ENCODE measurements around the gene CYP26B1. TPM values are rescaled to one million over a fixed set of nuclear protein-coding genes. Genes with fewer than 3 reads are reported as not detected.

The CYP26B1 gene
- total RNA-seq, 3 donors from 2014 or later = 0.16 TPM; not detected in 2

DNA sequence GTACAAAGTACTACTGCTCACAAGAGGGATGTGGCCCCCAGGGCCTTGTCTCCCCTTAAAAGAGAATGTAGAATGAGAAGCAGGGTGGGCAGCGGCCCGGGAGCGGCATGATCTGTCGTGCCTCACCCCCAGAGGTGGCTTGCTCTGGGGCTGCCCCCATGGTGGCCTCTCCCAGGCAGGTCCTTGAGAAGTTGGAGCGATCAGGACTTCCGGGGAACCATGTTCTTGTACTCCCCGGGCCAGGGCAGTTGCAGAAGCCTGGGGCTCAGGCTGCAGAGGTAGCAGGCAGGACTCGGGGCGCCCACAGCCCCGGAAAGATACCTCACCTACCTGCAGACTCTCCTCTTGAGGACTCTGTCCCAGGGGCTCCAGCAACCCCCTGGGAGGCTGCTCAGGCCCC is 62.6 kb downstream of the CYP26B1 start:
- ATAC-seq (no peak), DNase-seq (no peak)
- no peaks in the 10 kb centered on the region for H3K27me3 Mint-ChIP-seq (ENCODE audit: low read depth)
- H3K4me3 Mint-ChIP-seq = no peak overlapping the region
- no peaks in the 10 kb centered on the region for H3K4me1 Mint-ChIP-seq (ENCODE audit: low read depth)
- no peaks in the 10 kb centered on the region for H3K9me3 Mint-ChIP-seq
- no peaks in the 10 kb centered on the region for H3K36me3 Mint-ChIP-seq (ENCODE audit: insufficient read depth)

- DNase-seq (no peak), ATAC-seq (no peak)
- Mint-ChIP-seq H3K4me1 (ENCODE audit: low read depth) (no peaks in the 10 kb centered on the region), H3K4me3 (no peak overlapping the region), H3K36me3 (ENCODE audit: insufficient read depth) (no peaks in the 10 kb centered on the region), H3K27me3 (ENCODE audit: low read depth) (no peaks in the 10 kb centered on the region), H3K9me3 (no peaks in the 10 kb centered on the region)
Measured at GRCh38 chr2:72084584-72084976, 63.1 kb downstream of the CYP26B1 start.

DNA sequence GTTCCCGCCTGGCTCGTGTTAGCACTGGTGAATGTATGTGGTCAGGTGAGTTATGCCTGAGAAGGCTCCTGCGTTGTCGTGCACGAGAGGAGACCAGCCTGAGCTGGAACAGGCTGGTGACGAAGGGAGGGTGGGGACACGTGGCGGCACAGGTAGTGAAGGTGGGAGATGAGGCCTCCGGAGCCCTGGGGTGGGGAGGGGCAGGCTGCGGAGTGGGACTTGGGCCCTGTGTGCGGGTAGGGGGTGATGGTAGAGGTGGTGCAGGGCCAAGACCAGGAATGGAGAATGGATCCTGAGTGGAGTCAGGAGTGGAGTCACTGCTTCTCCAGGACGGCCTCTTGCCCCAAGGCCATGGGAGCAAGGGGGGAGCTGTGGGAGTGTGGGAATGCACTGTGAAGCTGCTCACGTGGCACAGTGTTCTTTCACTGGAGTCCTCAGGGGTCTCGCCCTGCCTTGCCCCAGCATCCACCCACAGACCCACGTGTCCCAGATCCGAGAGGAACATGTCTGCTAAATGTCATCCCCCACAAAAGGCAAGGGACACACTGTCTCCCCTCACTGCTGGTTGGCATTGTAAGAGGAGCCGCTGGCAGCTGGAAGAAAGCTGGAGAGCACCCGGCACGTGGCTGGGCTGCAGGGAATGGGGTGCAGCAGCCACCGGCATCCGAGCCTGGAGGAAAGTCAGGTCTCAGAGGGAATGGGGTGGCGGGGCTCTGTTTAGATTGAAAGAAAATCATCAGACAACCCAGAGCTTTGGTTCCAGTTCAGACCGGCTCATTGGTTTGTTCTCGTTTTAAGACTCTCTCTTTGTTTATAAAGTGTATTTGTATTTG is 63.7 kb downstream of the CYP26B1 start:
- ATAC-seq = no peak
- Mint-ChIP-seq H3K27me3 (ENCODE audit: low read depth) (no peaks in the 10 kb centered on the region), H3K36me3 (ENCODE audit: insufficient read depth) (no peaks in the 10 kb centered on the region), H3K4me3 (no peak overlapping the region), H3K9me3 (no peaks in the 10 kb centered on the region), H3K4me1 (ENCODE audit: low read depth) (no peaks in the 10 kb centered on the region)
- no peak for DNase-seq

- Mint-ChIP-seq H3K9me3 (no peaks in the 10 kb centered on the region), H3K4me3 (no peak overlapping the region), H3K27me3 (ENCODE audit: low read depth) (no peaks in the 10 kb centered on the region), H3K36me3 (ENCODE audit: insufficient read depth) (no peaks in the 10 kb centered on the region), H3K4me1 (ENCODE audit: low read depth) (no peaks in the 10 kb centered on the region)
- DNase-seq (no peak), ATAC-seq (no peak)
Measured at GRCh38 chr2:72082887-72083286, 64.8 kb downstream of the CYP26B1 start.

GRCh38 chr2:72082021-72082601 is 65.6 kb downstream of the CYP26B1 start:
- no peaks in the 10 kb centered on the region for H3K27me3 Mint-ChIP-seq (ENCODE audit: low read depth)
- ATAC-seq = no peak
- H3K4me1 Mint-ChIP-seq (ENCODE audit: low read depth) = no peaks in the 10 kb centered on the region
- H3K4me3 Mint-ChIP-seq = no peak overlapping the region
- DNase-seq = no peak
- H3K36me3 Mint-ChIP-seq (ENCODE audit: insufficient read depth) = no peaks in the 10 kb centered on the region
- no peaks in the 10 kb centered on the region for H3K9me3 Mint-ChIP-seq

DNA sequence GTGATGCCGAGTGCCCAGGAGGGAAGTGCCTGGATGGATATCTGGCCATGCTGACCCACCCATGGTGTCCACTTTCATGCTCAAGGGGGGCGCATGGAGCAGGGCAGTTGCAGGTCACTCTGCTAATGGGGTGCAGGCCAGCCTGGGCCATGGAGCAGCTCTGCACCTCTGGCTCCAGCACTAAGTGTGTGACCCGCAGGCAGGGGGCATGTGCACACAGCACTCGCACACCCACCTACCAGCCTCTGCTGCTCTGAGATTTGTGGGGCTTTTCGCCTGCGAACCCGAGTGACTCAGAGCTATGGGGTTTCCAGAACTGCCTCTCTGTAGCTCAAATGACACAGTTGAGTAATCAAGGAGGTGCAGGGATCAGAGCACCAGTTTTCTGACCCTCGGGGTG is 66.2 kb downstream of the CYP26B1 start:
- Mint-ChIP-seq H3K36me3 (ENCODE audit: insufficient read depth) (no peaks in the 10 kb centered on the region), H3K4me1 (ENCODE audit: low read depth) (no peaks in the 10 kb centered on the region), H3K4me3 (no peak overlapping the region), H3K27me3 (ENCODE audit: low read depth) (no peaks in the 10 kb centered on the region), H3K9me3 (no peaks in the 10 kb centered on the region)
- DNase-seq (no peak), ATAC-seq (peak; percentile 18 to 20)

DNA sequence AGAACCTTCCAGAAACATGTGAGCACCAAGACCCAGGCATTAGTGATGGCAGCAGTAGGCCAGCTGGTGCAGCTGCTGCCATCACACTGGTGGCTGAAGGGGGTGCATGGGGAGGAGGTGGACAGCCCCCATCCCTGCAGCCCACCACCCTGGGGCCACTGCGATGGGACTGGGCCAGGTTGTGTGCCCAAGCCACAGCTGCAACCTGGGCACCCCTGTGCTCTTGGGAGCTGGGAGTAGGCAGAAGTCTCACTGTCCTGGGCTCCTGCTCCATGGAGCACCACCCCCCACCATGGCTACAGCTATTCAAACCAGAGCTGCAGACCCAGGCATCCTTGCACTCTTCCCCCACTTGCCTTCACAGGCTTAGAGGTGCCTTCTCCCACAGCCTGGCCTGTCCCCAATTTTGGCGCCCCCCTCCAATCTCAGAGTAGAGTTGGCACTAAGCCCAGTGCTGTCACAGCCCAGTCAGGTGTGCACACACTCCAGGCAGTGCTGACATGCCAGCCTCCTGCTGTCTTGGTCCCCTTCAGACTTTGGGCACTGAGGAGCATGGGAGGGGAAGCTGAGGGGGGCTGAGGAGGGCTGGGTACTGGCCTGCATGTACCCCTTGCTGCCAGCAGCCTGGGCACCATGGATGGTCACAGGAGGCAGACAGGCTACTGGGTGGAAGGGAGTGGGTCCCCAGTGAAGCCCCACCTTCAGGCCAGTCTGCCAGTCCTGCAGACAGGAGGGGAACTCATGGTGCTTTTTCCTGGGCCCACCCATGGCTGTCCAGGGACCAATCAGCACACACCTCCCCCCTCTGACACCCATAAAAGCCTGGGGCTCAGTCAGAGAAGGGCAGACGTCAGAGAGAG is 67.1 kb downstream of the CYP26B1 start:
- DNase-seq (no peak), ATAC-seq (no peak)
- H3K27me3 Mint-ChIP-seq (ENCODE audit: low read depth) = no peaks in the 10 kb centered on the region

More for the DNA sequence above, 67.1 kb downstream of the CYP26B1 start:
- Mint-ChIP-seq H3K9me3 (peaks cover 7% of the 10 kb centered on the region), H3K4me3 (no peak overlapping the region), H3K4me1 (ENCODE audit: low read depth) (no peaks in the 10 kb centered on the region), H3K36me3 (ENCODE audit: insufficient read depth) (no peaks in the 10 kb centered on the region)
